Neutrophil (primary cell): ENCODE results near the gene NUFIP1.

Source experiments
- H3K27ac ChIP-seq: fragments of 200-600 bp; sonication (generic); 2 replicates; pipeline ENCODE4 v1.5.1; 2016; ENCODE audit warnings: mild to moderate bottlenecking, moderate library complexity
- H3K27me3 ChIP-seq: fragments of 200-600 bp; sonication (generic); 2 replicates; pipeline ENCODE4 v1.6.0; 2016; ENCODE audit warnings: mild to moderate bottlenecking
- H3K36me3 ChIP-seq: fragments of 200-600 bp; sonication (generic); 2 replicates; pipeline ENCODE4 v1.5.1; 2017
- H3K4me1 ChIP-seq, 2 experiments: fragments of 200-600 bp in 1 of 2; sonication (generic) in 1 of 2; 1 replicate in 1 of 2; 2 replicates in 1 of 2; pipeline versions ENCODE4 v1.5.1 to v1.6.1; 2013 to 2016; ENCODE audit warnings: low read depth in 1 of 2, low read length in 1 of 2, mild to moderate bottlenecking in 1 of 2, moderate library complexity in 1 of 2; ENCODE audit not compliant: control insufficient read depth in 1 of 2, insufficient read depth in 1 of 2
- H3K4me3 ChIP-seq, 2 experiments: fragments of 200-600 bp in 1 of 2; sonication (generic) in 1 of 2; 1 replicate in 1 of 2; 2 replicates in 1 of 2; pipeline ENCODE4 v1.5.1; 2013 to 2016; ENCODE audit warnings: low read depth in 1 of 2, low read length in 1 of 2, mild to moderate bottlenecking in 1 of 2, moderate library complexity in 1 of 2
- H3K9me3 ChIP-seq: fragments of 200-600 bp; sonication (generic); 2 replicates; pipeline ENCODE4 v1.5.1; 2016
- CTCF ChIP-seq: fragments of 200-600 bp; sonication (generic); IDR thresholded peaks from 2 replicates; pipeline ENCODE4 v1.5.1; 2016; ENCODE audit warnings: antibody characterized with exemption

The NUFIP1 gene

DNA sequence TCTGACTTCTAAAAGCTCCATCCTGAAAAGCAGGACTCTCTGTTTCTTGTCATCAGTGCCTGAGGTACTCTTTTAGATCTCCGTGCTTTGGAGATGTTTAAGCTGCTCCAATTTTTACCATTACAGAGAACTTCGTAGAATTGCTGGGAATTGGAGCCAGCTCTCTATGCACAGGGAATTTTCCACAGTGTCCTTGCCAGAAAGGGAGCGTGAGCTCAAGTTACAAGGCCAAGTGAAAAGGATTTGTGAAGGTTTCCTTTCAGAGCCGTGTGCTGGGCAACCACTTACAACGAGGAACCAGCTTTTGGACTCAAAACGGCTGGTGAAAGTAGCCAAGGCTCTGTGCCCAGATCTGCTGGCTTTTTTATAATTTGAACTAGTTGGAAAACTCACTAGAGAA is 82.6 kb downstream of the NUFIP1 start:
- no peak for TF ChIP-seq CTCF
- no peaks in the 10 kb centered on the region for H3K36me3 ChIP-seq
- no peak overlapping the region for H3K27ac ChIP-seq
- no peaks in the 10 kb centered on the region for H3K4me1 ChIP-seq
- no peaks in the 10 kb centered on the region for H3K27me3 ChIP-seq
- no peak overlapping the region for H3K4me3 ChIP-seq
- H3K9me3 ChIP-seq, result peaks cover 5% of the 10 kb centered on the region

DNA sequence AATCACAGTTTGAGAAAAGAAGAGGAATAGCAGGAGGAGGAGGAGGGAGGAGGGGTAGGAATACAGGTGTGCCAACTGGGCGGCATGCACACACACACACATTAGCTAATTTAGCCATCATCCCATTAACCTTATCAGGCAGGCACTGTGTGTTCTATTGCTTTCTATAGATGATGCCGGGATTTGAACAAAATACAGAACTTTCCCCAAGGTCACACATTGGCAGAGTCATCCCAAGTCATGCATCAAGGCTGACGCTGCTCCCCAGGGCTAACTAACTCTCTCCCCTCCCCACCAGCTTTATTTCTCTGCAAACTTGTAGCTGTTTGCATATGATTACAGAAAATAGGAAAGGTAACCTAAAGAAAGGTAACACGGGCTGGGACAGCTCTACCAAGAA is 83.0 kb downstream of the NUFIP1 start:
- H3K27me3 ChIP-seq, result no peaks in the 10 kb centered on the region
- peaks cover under 1% of the 10 kb centered on the region for H3K9me3 ChIP-seq
- H3K4me3 ChIP-seq, result no peak overlapping the region
- H3K4me1 ChIP-seq, result no peaks in the 10 kb centered on the region
- no peak overlapping the region for H3K27ac ChIP-seq
- TF ChIP-seq CTCF, result no peak
- H3K36me3 ChIP-seq, result no peaks in the 10 kb centered on the region

DNA sequence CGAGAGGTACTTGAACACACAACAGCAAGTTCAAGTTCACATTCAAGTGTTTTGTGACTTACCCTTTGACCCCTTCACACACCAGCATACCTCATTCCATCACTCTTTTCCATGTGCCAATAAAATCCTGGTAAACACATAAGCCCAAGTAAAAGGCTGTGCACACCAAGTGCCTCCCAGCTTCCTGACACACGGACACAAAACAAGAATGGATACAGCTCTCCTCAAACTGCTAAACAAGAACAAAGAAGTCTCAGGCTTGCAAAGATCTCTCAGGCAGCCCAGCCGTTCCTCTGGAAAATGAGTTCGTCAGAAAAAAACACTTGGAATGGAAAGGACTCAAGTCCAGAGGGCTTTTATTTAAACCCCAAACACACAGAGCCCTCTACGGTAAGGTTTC is 83.7 kb downstream of the NUFIP1 start:
- Histone ChIP-seq H3K9me3 (no peaks in the 10 kb centered on the region), H3K4me1 (no peaks in the 10 kb centered on the region), H3K27ac (no peak overlapping the region), H3K27me3 (no peaks in the 10 kb centered on the region), H3K36me3 (no peaks in the 10 kb centered on the region), H3K4me3 (no peak overlapping the region)
- no peak for TF ChIP-seq CTCF

DNA sequence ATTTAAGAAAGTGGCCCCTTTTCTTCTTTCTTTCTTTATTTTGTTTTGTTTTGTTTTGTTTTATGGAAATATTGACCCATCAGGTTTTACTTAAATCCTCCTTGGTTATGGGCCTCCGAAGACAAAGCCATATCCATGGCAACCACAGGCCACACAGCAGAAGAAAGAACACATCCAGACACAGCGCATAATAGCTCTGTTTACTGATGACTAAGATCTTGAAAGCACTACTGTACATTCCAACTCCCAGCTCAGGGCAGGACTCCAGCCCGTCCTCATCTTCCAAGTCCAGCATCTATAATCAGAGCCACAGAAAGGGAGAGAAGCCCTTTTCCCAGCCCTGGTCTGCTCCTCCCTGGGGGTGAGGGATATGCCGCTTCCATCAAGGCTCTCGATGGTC is 84.3 kb downstream of the NUFIP1 start:
- H3K27ac ChIP-seq, result no peak overlapping the region
- H3K27me3 ChIP-seq, result no peaks in the 10 kb centered on the region
- no peak for TF ChIP-seq CTCF
- no peaks in the 10 kb centered on the region for H3K36me3 ChIP-seq
- no peak overlapping the region for H3K4me3 ChIP-seq
- no peaks in the 10 kb centered on the region for H3K9me3 ChIP-seq
- no peaks in the 10 kb centered on the region for H3K4me1 ChIP-seq

DNA sequence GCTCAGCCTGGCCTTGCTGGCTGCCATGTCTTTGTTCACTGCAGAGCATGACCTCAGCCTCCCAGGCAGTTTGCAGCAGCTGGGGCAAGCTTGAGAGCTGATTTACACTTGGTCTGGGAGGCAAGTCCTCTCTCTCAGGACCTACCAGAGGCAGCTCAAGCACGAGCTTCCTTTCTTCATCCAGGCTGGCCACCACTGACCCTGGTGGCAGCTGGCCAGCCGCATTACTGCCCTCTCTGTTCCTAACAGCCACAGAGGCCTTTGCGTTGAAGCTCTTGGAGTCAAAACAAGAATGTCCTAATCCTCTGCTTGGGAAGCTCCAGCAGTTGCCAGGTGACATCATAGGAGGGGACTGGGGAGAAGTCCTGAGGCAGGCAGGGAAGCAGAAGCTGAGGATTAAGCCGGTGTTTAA is 85.7 kb downstream of the NUFIP1 start:
- H3K4me3 ChIP-seq, result no peak overlapping the region
- H3K27me3 ChIP-seq, result no peaks in the 10 kb centered on the region
- H3K4me1 ChIP-seq, result no peaks in the 10 kb centered on the region
- H3K27ac ChIP-seq, result no peak overlapping the region
- TF ChIP-seq CTCF, result no peak
- no peaks in the 10 kb centered on the region for H3K36me3 ChIP-seq
- no peaks in the 10 kb centered on the region for H3K9me3 ChIP-seq

DNA sequence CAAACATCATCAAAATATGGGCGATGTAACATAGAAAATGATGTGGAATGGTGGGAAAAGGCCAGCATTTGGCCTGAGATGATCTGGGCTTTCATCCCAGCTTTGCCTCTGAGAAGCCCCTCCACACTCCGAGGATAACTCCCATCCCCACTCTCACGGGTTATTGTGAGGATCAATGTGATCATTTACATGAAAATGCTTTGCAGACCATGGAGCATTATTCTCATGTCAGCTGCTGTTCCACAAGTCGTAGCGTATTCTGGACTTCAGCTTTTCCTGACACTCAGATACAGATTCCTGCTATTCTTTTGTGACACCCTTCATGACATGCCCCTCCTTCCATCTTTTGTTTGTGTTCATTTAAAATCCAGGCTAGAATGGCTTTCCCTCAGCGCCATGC is 86.5 kb downstream of the NUFIP1 start:
- Histone ChIP-seq H3K36me3 (no peaks in the 10 kb centered on the region), H3K9me3 (no peaks in the 10 kb centered on the region), H3K4me3 (no peak overlapping the region), H3K4me1 (no peaks in the 10 kb centered on the region), H3K27ac (no peak overlapping the region), H3K27me3 (no peaks in the 10 kb centered on the region)
- TF ChIP-seq CTCF, result no peak
